HG02884 (cell line): ENCODE data around the gene AIG1.

ENCODE experiments used
- ATAC-seq: cut with Tn5 transposase; IDR thresholded peaks from one replicate; pipeline ENCODE4 v1.9.1; 2021; ENCODE audit warnings: mild to moderate bottlenecking, moderate library complexity; ENCODE audit not compliant: unreplicated experiment

AIG1 gene

DNA sequence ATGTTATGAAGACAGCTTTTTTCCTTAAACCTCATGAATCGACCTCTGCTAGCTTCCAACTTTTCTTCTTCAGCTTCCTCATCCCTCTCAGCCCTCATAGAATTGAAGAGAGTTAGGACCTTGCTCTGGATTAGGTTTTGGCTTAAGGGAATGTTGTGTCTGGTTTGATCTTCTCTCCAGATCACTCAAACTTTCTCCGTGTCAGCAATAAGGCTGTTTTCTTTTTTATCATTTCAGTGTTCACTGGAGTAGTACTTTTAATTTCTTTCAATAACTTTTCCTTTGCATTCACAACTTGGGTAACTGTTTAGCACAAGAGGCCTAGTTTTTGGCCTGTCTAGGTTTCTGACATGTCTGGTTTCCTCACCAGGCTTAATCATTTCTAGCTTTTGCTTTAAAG is 32.6 kb downstream of the AIG1 start:
- no peak for ATAC-seq

DNA sequence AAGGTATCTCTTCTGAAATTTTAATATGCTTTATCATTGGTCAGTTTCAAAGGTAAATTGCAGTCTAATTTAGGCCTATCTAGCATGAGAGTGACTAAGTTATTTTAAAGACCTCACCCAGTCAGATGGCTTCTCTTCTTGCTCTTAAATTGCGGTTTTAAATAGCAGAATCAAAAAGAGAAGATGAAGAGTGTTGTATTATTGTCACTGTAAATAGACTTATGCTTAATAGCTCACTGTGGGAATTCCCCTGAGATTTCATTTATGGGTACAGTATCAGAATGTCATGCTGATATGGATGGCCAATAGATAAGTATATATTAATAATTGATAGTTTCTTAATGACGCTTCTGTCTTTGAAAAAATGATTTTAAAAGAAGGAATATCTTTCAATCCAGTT is 35.7 kb downstream of the AIG1 start:
- ATAC-seq, result no peak

DNA sequence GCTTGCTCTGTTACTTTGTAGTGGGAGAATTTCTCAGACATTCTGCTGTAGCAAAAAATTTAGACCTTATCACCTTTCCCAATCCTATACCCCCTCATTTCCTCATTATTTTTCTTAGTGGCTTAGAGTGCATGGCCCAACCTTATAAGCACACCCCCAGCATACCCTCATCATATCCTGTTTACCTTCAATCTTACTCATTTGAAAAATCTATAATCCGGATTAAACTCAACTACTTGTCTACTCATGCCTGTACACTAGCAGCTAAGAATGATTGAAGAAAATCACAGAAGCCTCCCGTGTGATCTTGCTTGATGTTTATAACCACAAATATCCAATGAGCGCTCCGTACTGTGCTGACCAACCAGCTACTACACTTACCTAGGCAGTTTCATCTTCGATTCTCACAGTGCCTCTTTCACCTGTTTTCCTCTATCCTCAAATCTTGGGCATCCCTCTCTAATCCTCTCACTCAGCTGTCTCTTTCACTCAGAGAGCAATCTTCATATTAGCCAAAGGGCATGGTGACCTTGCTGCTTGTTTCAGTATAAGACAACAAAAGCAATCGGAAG is 36.6 kb downstream of the AIG1 start:
- ATAC-seq, result no peak

DNA sequence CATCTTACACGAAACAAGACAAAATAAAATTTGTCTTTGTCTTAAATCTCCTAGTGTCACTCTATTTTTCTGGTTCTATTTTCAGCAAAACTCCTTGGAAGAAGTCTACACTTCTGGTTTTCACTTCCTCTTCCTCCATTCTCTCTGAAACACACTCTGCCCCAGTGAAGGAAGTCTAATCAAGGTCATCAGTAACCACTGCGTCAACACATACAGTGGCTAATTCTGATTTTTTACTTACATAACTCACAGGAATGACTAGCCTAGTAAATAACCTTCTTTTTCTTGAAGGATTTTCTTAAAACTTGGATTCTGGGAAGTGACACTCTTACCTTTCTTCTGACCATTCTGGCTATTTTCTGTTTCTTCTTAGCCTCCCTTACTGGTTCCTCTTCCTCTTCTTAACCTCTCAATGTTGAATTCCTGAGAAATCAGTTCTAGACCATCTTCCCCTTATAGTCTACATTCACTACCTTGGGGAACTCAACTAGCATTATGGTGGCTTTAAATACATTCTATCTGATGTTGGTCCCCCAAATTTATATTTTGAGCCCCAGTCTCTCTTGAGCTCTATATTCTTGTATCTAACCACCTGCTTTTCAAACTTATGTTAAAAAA is 37.5 kb downstream of the AIG1 start:
- ATAC-seq, result peak; percentile 91

DNA sequence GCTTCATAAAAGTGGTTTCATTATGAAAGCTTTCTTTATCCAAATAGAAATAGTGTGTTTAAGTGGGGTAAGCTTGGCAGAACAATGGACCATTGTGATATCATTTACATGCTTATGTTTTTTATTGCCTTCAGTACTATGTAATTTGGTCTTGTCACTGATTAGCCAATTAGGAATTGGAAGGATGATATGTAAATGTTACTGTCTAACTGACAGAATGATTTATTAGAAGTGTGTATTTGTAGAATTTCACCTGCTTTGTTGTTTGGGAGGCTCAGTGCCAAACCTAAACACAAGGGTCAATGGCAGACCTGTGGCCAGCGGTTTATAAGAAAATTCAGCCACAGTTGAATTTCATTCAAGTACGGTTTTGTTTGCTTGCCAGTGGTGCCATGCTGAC is 39.0 kb downstream of the AIG1 start:
- no peak for ATAC-seq

DNA sequence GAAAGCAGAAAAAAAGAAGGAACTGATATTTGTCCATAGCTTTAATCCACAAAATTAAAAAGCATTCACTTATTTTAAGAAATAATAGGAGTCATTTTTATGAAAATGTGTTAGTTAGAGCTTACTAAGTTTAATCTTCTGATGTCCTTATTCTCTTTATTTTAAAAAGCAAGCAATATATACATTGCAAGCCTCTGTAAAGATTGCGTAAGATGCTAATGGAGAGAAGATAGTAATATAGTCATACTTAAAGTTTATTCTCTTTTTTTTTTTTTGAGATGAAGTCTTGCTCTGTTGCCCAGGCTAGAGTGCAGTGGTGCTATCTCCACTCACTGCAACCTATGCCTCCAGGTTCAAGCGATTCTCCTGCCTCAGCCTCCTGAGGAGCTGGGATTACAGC is 39.7 kb downstream of the AIG1 start:
- no peak for ATAC-seq

DNA sequence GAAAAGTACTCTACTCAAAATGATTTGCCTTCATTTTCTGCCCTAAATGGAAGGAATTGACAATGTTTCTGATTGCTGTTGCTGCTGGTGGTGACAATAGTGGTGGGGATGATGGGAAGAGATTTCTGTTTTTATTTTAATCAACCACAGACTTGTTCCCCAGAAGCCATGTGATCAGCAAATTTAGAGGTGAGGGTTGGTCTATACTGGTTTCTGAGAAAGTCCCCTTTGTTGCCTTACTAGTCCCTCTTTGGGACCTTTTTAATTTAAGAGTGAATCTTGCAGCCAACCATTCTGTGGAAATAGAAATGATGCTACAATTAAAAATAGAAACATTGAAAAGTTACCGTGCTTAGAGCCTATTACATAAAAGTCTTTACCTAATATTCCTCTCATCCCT is 43.2 kb downstream of the AIG1 start:
- no peak for ATAC-seq

DNA sequence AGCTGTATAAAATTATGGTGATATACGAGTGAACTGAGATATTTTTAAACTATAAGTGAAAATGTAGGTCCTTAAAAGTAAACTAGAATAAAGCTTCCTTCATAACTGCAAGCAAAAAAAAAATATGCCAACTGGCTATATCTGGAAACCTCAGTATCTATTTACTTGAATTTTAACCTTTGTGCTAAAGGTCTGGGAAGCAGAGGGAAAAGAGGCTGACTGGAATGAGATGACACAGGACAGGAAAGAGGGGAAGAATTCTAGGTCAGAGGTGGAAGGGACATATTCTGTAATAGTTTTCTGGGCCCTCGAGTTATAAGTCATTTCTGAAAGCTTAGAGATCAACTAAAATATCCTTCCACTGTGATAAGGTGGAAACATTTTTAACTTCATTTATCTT is 46.8 kb downstream of the AIG1 start:
- ATAC-seq, result no peak

DNA sequence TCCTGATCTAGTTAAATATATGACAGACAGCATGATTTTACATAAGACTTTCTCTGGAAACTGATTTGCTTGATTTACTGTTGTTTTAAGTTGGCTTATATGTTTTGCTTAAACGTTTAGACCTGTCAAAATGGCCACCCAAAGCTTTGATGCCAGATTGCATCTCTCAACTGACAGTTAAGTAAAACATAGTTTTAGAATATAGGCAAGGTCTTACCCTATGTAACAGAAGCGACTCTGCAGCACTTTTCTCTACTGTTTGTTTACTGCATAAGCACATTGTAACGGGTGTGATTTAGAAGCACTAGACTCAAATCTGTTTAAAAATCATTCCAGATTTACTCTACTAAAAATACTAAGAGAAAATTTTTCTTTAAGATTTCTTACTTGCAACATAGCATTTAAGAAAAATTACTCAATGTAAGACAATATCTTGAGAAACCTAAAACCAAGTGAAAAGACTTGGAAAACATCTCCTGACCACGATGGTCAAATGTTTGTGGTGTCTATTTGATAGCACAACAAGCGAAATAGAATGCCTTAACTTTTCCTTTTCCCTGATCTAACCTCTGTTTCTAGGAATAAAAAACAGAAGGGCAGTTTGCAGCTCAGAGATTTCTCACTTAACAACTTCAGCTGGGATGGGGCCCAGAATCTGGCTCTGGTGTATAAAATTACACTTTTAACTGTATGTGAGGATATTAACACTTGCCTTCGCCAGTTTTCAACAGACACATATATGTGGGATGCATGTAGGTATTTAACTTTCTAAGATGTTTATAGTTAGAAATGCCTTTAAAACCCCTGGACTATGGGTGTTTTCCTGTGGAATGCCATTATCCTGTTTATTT is 47.4 kb downstream of the AIG1 start:
- ATAC-seq, result no peak

DNA sequence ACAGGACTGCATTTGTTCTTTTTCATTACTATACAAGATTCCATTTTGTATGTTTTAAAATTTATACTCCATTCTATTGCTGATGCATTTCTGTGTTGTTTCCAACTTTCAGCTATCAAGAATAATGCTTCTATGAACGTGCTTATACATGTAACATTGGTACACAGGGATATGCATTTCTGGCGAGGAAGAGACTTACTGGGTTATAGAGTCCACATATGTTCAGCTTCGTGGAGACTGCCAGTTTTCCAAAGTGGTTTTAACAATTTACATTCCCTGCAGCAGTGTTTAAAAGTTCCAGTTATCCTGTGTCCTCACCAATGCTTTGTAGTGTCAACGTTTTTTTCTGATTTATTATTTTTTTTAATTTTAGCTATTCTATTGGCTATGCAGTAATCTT is 48.5 kb downstream of the AIG1 start:
- ATAC-seq, result no peak

DNA sequence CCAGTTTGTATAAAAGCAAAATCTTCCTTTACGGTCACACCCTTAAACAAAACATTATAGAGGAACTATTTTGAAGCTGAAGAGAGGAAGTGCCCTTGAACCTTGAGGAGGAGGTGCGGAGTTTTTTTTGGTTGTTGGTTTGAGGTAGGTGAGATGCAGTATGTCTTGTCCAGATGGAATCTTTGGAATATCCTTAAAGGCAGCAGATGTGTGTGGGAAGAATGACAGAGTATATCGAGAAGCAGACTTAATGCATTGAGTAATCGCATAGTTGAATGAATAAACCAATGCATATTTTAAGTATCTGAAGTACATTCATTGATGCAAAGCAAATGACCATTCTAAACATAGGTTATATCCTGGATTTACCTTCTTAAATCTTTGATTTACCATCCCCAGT is 49.9 kb downstream of the AIG1 start:
- ATAC-seq, result no peak

DNA sequence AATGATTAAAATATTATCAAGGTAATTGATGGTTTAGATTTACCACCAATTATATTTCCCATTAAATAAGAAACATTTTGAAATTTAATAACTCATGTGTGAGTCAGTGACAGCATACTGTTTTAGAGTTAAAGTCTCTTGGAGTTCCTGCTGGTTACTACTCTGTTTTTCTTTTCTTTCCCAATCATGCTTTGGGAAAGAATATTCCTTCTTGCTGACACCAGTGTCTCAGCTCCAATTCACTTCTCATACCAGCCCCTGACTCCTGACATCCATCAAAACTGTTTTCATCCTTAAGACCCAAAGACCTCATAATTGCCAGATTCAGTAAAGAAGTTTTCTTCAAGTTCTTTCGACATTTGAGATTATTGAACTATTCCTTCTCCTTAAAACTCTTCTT is 50.3 kb downstream of the AIG1 start:
- no peak for ATAC-seq

DNA sequence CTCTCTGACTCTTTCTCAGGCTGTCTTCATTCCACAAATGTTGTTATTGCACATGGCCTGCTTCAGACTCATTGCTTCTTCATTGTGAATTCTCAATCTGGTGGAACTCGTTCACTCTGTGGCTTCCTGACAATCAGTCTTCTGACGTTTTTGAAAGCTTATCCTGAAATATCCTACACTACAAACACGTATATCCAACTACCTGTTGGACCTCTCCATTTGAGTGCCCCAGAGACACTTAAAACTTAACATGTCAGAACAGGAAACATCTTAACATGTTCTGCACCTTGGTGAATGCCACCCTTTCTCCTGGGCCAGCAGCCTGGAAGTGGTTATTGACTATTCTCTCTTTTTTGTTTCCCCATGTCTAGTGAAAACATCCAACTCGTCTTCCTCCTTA is 50.8 kb downstream of the AIG1 start:
- ATAC-seq, result no peak

DNA sequence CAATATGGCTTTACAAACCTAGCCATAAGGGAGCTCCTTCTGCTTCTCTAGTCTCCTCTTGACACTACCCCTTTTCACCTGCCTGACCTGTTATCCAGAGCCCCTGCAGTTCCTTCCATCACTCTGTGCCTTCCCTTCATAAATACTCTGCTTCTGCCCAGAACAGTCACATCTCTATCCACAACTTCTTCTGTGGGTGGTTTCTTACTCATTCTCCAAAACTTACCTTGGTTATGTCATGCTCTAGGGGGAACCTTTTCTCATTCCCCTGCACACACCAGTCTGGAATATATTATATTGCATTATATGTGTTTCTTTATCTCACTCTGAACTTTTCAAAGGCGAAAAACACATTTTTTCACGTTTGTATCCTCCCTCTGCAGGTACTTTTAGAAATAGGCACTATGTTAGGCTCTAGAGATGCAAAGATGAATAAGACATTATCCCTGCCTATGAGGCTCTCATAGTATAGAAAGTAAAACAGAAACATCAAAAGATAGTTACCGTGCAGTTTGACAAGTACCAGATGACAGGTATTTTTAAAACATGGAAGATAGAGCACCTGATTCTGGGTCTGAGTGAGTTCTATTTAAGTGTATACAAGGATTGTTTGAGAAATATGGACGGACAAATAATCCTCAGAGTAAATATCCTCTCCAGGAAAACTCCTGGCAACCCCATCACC is 51.5 kb downstream of the AIG1 start:
- ATAC-seq, result peak; percentile 78

DNA sequence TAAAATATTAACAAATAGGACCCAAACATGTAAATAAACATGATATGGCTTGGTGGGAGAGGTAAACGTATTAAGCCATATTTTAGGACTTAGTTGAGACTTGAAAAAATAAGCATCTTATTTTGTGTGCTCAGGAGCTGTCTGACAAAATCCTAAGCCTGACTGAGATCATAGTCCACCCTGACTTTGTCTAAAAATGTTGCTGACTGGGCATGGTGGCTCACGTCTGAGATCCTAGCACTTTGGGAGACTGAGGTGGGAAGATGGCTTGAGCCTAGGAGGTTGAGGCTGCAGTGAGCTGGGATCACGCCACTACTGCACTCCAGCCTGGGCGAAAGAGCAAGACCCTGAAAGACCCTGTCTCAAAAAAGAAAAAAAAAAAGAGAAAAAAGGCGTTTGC is 52.1 kb downstream of the AIG1 start:
- ATAC-seq, result no peak

DNA sequence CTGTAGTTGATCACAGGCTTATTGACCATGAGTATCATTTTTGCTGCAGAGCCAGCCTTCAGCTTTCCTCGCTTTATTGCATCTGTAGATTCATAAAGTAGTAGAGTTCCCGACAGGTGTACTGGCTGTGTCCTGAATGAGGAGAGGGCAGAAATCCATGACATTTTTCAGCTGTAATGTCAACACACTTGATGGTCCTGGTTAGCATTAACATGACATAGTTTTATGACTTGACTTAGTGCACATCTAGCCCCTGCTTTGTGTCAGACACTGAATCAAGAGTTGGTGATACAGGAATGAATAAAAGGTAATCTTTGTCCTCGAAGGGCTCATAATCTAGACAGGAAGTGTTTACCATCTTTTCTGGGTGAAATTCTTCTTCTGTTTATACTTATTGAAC is 55.0 kb downstream of the AIG1 start:
- no peak for ATAC-seq

DNA sequence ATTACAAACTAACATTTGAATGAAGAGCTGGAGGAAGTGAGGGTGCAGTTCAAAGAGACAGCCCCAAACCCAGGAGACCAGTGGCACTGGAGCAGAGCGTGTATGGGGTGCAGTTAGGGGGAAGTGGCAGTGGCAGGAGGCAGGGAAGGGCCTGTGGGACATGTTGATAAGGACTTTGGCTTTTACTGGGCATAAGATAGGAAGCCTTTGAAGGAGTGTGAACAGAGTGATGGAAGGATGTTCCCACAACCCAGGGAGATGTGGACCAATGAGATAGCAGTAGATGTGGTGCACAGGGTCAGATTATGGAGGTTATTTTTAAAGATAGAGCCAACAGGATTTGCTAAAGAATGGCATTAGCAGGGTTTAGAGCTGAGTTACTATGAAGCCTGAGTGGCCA is 56.4 kb downstream of the AIG1 start:
- no peak for ATAC-seq

DNA sequence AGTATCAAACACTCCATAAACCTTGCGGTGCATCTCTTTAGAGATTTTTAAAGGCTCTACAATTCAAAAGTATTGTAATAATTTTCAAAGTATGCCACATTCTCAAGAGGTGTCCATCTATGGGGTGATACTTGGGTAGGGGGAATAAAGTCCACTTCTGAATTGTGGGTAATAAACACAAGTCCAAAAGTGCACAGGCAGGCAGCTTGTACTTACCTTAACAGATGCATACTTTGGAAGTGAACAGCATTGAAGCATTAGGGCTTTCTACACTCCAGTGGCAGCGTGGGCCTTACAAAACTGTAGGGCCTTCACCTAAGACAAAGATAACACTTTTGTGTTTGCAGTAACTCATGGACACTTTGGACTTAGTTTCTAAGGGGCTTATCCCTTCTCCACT is 58.6 kb downstream of the AIG1 start:
- no peak for ATAC-seq

DNA sequence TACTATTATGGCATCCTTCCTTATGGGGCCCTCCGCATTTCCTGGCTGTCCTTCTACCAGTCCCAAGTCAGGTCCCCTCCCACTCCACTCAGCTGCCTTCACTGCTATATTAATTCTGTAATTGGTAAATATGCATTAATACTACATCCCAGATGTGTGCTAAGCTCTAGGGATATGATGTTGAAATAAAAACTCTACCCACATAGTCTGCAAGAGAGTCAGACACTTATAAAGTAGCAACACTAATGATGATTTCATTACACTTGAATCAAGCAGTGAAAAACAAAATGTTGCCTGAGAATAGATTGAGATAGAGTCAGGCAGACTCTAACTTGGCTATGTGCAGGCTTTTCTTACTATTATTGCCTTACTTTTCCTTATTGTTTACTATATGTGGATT is 62.4 kb downstream of the AIG1 start:
- no peak for ATAC-seq

DNA sequence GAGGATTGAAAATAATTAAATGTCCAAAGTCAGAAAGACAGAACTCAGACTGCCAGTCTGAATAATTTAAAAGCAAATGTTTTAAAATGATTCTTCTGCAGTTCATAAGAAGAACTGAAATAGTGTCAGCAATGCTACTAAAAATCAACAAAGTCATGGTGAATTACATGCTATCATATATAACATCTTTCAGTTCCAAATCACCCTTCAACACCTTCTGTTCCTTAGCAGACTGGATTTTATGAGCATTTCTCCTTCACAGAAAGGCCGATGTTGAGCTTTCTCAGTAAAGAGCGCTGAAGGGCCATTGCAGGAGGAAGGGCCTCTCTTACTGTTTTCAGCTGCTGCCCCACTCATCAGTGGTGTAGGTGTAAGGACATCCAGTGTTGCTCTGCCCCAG is 63.3 kb downstream of the AIG1 start:
- no peak for ATAC-seq

DNA sequence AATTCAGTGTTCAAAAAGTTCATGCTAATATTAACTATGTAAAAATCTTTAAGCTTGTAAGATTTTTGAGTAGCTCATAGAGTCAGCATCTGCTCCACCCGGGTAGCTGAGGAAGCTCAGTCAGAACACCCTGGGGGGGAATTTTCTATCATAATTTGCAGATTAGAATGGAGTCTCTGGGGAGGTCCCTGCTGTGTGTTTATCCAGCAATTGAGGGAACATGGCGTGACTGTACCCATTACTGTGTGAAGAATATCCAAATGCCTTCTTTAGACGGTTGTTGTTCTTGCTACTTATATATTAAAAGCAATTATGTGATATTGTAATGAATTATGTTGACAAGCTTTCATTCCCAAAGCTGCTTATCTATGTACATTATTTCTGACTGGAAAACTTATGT is 64.8 kb downstream of the AIG1 start:
- no peak for ATAC-seq
